ENCODE results near the gene GCSAML. TPM values are rescaled to one million over a fixed set of nuclear protein-coding genes. Genes with fewer than 3 reads are reported as not detected.

Gene GCSAML
- total and polyA plus RNA-seq, 2 of the 4 experiments (the other 2 are of a cell fraction): not detected

DNA sequence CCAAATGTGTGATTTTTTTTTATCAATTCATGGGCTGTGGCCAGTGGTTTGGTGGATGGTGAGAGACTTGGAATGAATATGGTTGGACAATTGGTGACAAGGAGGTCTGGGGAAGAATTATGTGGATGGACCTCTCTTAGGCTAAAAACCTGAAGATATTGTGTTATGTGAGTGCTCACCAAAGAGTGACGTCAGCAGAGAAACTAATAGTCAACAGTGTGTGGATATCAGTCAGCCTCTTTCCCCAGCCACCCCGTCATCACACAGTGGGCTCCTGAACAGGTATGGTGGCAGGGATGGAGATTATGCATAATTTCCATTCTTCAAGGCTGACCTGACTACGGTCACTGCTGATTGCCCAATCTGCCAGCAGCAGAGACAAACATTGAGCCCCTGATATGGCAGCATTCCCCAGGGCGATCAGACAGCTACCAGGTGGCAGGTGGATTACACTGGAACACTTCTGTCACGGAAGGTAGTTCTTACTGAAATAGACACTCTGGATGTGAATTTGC, 30.1 kb downstream of the GCSAML start:
- no peaks in the 10 kb centered on the region for H3K9me1 ChIP-seq (ENCODE audit: insufficient read depth, low read length)
- H4K20me1 ChIP-seq (ENCODE audit: insufficient read depth, low read length): no peaks in the 10 kb centered on the region
- H2AK9ac ChIP-seq (replicated peaks; ENCODE audit: low read depth, low read length, poor library complexity): no peak overlapping the region
- H3K4me2 ChIP-seq (ENCODE audit: low read depth, low read length): no peak overlapping the region
- no peak overlapping the region for H4K91ac ChIP-seq (ENCODE audit: insufficient read depth, low read depth, low read length)
- no peak overlapping the region for H3K4ac ChIP-seq (ENCODE audit: low read depth, low read length)
- ChIA-PET POLR2A (ENCODE audit: unreplicated experiment) (no interaction called here), CTCF (no interaction called here)
- in situ Hi-C loops (cut with MboI; ENCODE audit: low sequenced_read_pairs): no loop called here
- H3K9me3 ChIP-seq (ENCODE audit: control insufficient read depth, insufficient read depth, low read length): peaks cover 13% of the 10 kb centered on the region
- H3K79me1 ChIP-seq (ENCODE audit: low read depth in 1 of 2, low read length in 2 of 2): no peaks in the 10 kb centered on the region
- no peak overlapping the region for H2BK5ac ChIP-seq (ENCODE audit: low read depth, low read length, poor library complexity, severe bottlenecking)
- H2BK15ac ChIP-seq (ENCODE audit: low read depth, low read length): no peak overlapping the region
- DNase-seq (no peak), ATAC-seq (ENCODE audit: low read depth) (no peak)
- H2BK120ac ChIP-seq (ENCODE audit: low read depth, low read length): no peak overlapping the region
- no peak overlapping the region for H2AK5ac ChIP-seq (ENCODE audit: low read depth, low read length)
- dilution Hi-C loops (cut with HindIII; ENCODE audit: low sequenced_read_pairs, unreplicated experiment): no loop called here
- H3K36me3 ChIP-seq (ENCODE audit: control insufficient read depth, insufficient read depth, low read length): no peaks in the 10 kb centered on the region
- no peak overlapping the region for H4K8ac ChIP-seq (ENCODE audit: low read depth in 2 of 2, low read length in 2 of 2)
- H3K14ac ChIP-seq (replicated peaks; ENCODE audit: low read depth, low read length): no peak overlapping the region
- no peak overlapping the region for H3K9ac ChIP-seq (ENCODE audit: low read depth, low read length)
- no peak overlapping the region for H2BK20ac ChIP-seq (ENCODE audit: low read depth, low read length)
- H3K4me3 ChIP-seq (ENCODE audit: insufficient read depth, low read depth, low read length): no peak overlapping the region
- H3K27ac ChIP-seq (ENCODE audit: insufficient read depth, low read length): no peak overlapping the region
- no peak overlapping the region for H3K18ac ChIP-seq (ENCODE audit: low read depth, low read length)
- 37% methylated on average over 2 of the region's 5 CpGs; no CpG with 5 or more reads in 1 of the 2 experiments for WGBS, 2 experiments (ENCODE audit: extremely low coverage in 2 of 2, insufficient read length in 1 of 2)
- no peak overlapping the region for H3K23ac ChIP-seq (ENCODE audit: low read depth, low read length)
- H3K27me3 ChIP-seq (ENCODE audit: control insufficient read depth, insufficient read depth, low read length): no peaks in the 10 kb centered on the region
- no TSS peak for BruUV-seq (replicated peaks)
- intact Hi-C loops (cut with micrococcal nuclease): no loop called here
- no peak overlapping the region for H3K56ac ChIP-seq (ENCODE audit: extremely low read depth, insufficient read depth, low read length)
- TF ChIP-seq, protein P1, sequence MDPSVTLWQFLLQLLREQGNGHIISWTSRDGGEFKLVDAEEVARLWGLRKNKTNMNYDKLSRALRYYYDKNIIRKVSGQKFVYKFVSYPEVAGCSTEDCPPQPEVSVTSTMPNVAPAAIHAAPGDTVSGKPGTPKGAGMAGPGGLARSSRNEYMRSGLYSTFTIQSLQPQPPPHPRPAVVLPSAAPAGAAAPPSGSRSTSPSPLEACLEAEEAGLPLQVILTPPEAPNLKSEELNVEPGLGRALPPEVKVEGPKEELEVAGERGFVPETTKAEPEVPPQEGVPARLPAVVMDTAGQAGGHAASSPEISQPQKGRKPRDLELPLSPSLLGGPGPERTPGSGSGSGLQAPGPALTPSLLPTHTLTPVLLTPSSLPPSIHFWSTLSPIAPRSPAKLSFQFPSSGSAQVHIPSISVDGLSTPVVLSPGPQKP (IDR thresholded peaks at IDR 0.05; ENCODE audit: borderline replicate concordance, low read depth, low read length): no peak
- TF ChIP-seq, protein P2, sequence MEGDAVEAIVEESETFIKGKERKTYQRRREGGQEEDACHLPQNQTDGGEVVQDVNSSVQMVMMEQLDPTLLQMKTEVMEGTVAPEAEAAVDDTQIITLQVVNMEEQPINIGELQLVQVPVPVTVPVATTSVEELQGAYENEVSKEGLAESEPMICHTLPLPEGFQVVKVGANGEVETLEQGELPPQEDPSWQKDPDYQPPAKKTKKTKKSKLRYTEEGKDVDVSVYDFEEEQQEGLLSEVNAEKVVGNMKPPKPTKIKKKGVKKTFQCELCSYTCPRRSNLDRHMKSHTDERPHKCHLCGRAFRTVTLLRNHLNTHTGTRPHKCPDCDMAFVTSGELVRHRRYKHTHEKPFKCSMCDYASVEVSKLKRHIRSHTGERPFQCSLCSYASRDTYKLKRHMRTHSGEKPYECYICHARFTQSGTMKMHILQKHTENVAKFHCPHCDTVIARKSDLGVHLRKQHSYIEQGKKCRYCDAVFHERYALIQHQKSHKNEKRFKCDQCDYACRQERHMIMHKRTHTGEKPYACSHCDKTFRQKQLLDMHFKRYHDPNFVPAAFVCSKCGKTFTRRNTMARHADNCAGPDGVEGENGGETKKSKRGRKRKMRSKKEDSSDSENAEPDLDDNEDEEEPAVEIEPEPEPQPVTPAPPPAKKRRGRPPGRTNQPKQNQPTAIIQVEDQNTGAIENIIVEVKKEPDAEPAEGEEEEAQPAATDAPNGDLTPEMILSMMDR (conservative IDR thresholded peaks at IDR 0.05; ENCODE audit: low read depth, low read length): no peak
- TF ChIP-seq, protein P3, sequence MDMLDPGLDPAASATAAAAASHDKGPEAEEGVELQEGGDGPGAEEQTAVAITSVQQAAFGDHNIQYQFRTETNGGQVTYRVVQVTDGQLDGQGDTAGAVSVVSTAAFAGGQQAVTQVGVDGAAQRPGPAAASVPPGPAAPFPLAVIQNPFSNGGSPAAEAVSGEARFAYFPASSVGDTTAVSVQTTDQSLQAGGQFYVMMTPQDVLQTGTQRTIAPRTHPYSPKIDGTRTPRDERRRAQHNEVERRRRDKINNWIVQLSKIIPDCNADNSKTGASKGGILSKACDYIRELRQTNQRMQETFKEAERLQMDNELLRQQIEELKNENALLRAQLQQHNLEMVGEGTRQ (IDR thresholded peaks at IDR 0.05; ENCODE audit: low read depth, low read length): no peak
- TF ChIP-seq RFX5 (IDR thresholded peaks at IDR 0.05; ENCODE audit: low read depth, low read length) (no peak), RCOR1 (IDR thresholded peaks at IDR 0.05; ENCODE audit: insufficient replicate concordance, low read length) (no peak), FOS (IDR thresholded peaks at IDR 0.05; ENCODE audit: low read depth, low read length) (no peak), CHD1 (IDR thresholded peaks at IDR 0.05; ENCODE audit: low read depth, low read length) (no peak), POLR2A (IDR thresholded peaks at IDR 0.05; ENCODE audit: low read depth, low read length) (no peak), CEBPB (IDR thresholded peaks at IDR 0.05; ENCODE audit: low read depth, low read length) (no peak), MAZ (IDR thresholded peaks at IDR 0.05; ENCODE audit: borderline replicate concordance, low read depth, low read length) (no peak), MAFK (IDR thresholded peaks at IDR 0.05; ENCODE audit: low read depth, low read length) (no peak), MXI1 (IDR thresholded peaks at IDR 0.05; ENCODE audit: borderline replicate concordance, low read depth, low read length) (no peak), RAD21 (IDR thresholded peaks at IDR 0.05; ENCODE audit: low read length) (no peak), BHLHE40 (IDR thresholded peaks at IDR 0.05; ENCODE audit: low read depth, low read length) (no peak), NFE2L2 (IDR thresholded peaks at IDR 0.05; ENCODE audit: low read depth, low read length) (no peak), SMC3 (IDR thresholded peaks at IDR 0.05; ENCODE audit: low read depth, low read length) (no peak)
- no peak overlapping the region for H4K5ac ChIP-seq (ENCODE audit: low read depth, low read length)
- no peaks in the 10 kb centered on the region for H3K4me1 ChIP-seq (ENCODE audit: control insufficient read depth, insufficient read depth, low read length)
- no peak overlapping the region for H2AFZ ChIP-seq (replicated peaks; ENCODE audit: low read length, poor library complexity)
